GM13977 (cell line): Measurements from ENCODE around the gene PTPRC.

ENCODE experiments used
- DNase-seq: peaks from one replicate; pipeline ENCODE4 v3.0.0; 2012; ENCODE audit warnings: low spot score
- CTCF ChIP-seq: IDR thresholded peaks from 2 replicates; pipeline ENCODE4 v1.5.1; 2012; ENCODE audit warnings: mild to moderate bottlenecking, control low read depth; ENCODE audit not compliant: insufficient read depth; ENCODE audit errors: extremely low read depth, missing control alignments
- in situ Hi-C: fragments of 300-500 bp; cut with MboI; formaldehyde crosslinking; loops from one replicate; pipeline ENCODE4 v1.12.0; 2022; ENCODE audit warnings: low sequenced_read_pairs, low pct_unique_long_range_greater_than_20kb, mixed read lengths, inconsistent platforms; ENCODE audit not compliant: unreplicated experiment

The PTPRC gene

GRCh38 chr1:198628067-198628455, 10.8 kb upstream of the PTPRC start:
- no peak for TF ChIP-seq CTCF
- in situ Hi-C loops: no loop called here
- no peak for DNase-seq

GRCh38 chr1:198629610-198630009, 9.2 kb upstream of the PTPRC start:
- TF ChIP-seq CTCF: no peak
- in situ Hi-C loops: no loop called here
- DNase-seq: no peak

- no peak for TF ChIP-seq CTCF
- DNase-seq: no peak
- in situ Hi-C loops: no loop called here
Observed at GRCh38 chr1:198630863-198631262, 8.0 kb upstream of the PTPRC start.

- no peak for DNase-seq
- TF ChIP-seq CTCF: no peak
- in situ Hi-C loops: no loop called here
Observed at GRCh38 chr1:198631292-198631691, 7.5 kb upstream of the PTPRC start.

GRCh38 chr1:198632007-198632406, 6.8 kb upstream of the PTPRC start:
- TF ChIP-seq CTCF: no peak
- in situ Hi-C loops: no loop called here

GRCh38 chr1:198633675-198634121, 5.1 kb upstream of the PTPRC start:
- no peak for TF ChIP-seq CTCF
- DNase-seq: no peak
- in situ Hi-C loops: no loop called here

More at GRCh38 chr1:198632007-198632406, 6.8 kb upstream of the PTPRC start:
- DNase-seq: no peak

GRCh38 chr1:198635964-198636363, 2.9 kb upstream of the PTPRC start:
- no peak for TF ChIP-seq CTCF
- in situ Hi-C loops: no loop called here

More at GRCh38 chr1:198635964-198636363, 2.9 kb upstream of the PTPRC start:
- no peak for DNase-seq
